Omental fat pad (tissue), 4 donors: ENCODE measurements around the gene GSTA5. TPM values are rescaled to one million over a fixed set of nuclear protein-coding genes. Genes with fewer than 3 reads are reported as not detected.
"Not testable (repeated sequence)": the region's sequence is repeated elsewhere in the genome, so short reads cannot be mapped to it uniquely, and the experiment has no call there.

Experiments
- ATAC-seq: fragments of 150-250 bp; one replicate; pipeline ENCODE4 v1.9.1; 2016; ENCODE audit warnings: mild to moderate bottlenecking, moderate library complexity; ENCODE audit not compliant: low FRiP score
- DNase-seq: peaks from one replicate; pipeline ENCODE4 v3.0.0-alpha.2; 2019; ENCODE audit warnings: low spot score
- CTCF ChIP-seq, 3 donors: fragments of 450-650 bp; IDR thresholded peaks; one replicate each; pipeline ENCODE4 v1.5.1; 2016 to 2017; ENCODE audit warnings: antibody characterized with exemption in 3 of 3, mild to moderate bottlenecking in 3 of 3, moderate library complexity in 2 of 3
- total RNA-seq, 4 donors: library from RNA; depleted of rRNA; stranded (reverse); fragments of >200 nt; gene quantifications; one replicate each; pipeline ENCODE4 v1.1.0, GENCODE V29; 2016

Gene GSTA5
- total RNA-seq, 4 donors from 2014 or later, result not detected

- TF ChIP-seq CTCF (IDR thresholded peaks at IDR 0.05), result no peak
Observed at GRCh38 chr6:52829046-52829817, 11.4 kb downstream of the GSTA5 start.

GRCh38 chr6:52828621-52829020 lies 12.0 kb downstream of the GSTA5 start:
- not testable (repeated sequence) for ATAC-seq, DNase-seq

More at GRCh38 chr6:52829046-52829817, 11.4 kb downstream of the GSTA5 start:
- no peak for ATAC-seq
- no peak for DNase-seq

GRCh38 chr6:52827073-52827783 lies 13.4 kb downstream of the GSTA5 start:
- DNase-seq, ATAC-seq: not testable (repeated sequence)

GRCh38 chr6:52826513-52826912 lies 14.1 kb downstream of the GSTA5 start:
- ATAC-seq, result no peak
- TF ChIP-seq CTCF (IDR thresholded peaks at IDR 0.05), result no peak
- DNase-seq, result no peak

GRCh38 chr6:52825900-52826459 lies 14.6 kb downstream of the GSTA5 start:
- not testable (repeated sequence) for DNase-seq, ATAC-seq

GRCh38 chr6:52825270-52825793 lies 15.3 kb downstream of the GSTA5 start:
- not testable (repeated sequence) for ATAC-seq

GRCh38 chr6:52821842-52822241 lies 18.8 kb downstream of the GSTA5 start:
- no peak for DNase-seq
- no peak for TF ChIP-seq CTCF (IDR thresholded peaks at IDR 0.05)
- ATAC-seq, result no peak

More at GRCh38 chr6:52825270-52825793, 15.3 kb downstream of the GSTA5 start:
- not testable (repeated sequence) for DNase-seq

- no peak for TF ChIP-seq CTCF (IDR thresholded peaks at IDR 0.05)
- DNase-seq, result no peak
- ATAC-seq, result peak; percentile 55
Observed at GRCh38 chr6:52820198-52820597, 20.4 kb downstream of the GSTA5 start.
